HEK293T (cell line): ENCODE data around the gene ZNF564.

Source experiments
- BHLHE40 ChIP-seq: fragments of 450-650 bp; IDR thresholded peaks from 2 replicates; pipeline ENCODE4 v1.6.1; 2016; ENCODE audit warnings: mild to moderate bottlenecking, moderate library complexity, borderline replicate concordance
- ELF4 ChIP-seq: fragments of 450-650 bp; IDR thresholded peaks from 2 replicates; pipeline ENCODE4 v1.6.1; 2017; ENCODE audit warnings: antibody characterized with exemption
- FOXA1 ChIP-seq: fragments of 450-650 bp; IDR thresholded peaks from 2 replicates; pipeline ENCODE4 v1.6.1; 2016; ENCODE audit warnings: mild to moderate bottlenecking
- LEF1 ChIP-seq: fragments of 450-650 bp; IDR thresholded peaks from 2 replicates; pipeline ENCODE4 v1.6.1; 2017; ENCODE audit warnings: mild to moderate bottlenecking, borderline replicate concordance
- SP1 ChIP-seq: fragments of 450-650 bp; IDR thresholded peaks from 2 replicates; pipeline ENCODE4 v1.6.1; 2017

- TF ChIP-seq LEF1, result no peak
- TF ChIP-seq ELF4, result no peak
- no peak for TF ChIP-seq SP1
- TF ChIP-seq BHLHE40, result no peak
- TF ChIP-seq FOXA1, result no peak
These were observed 72.9 kb downstream of the ZNF564 start for GRCh38 chr19:12478234-12478941.
